HG03135 (cell line): Measurements from ENCODE around the gene MYORG.
A peak's percentile ranks its signal among the peaks of the same experiment; 100 is the strongest.

Source experiments
- ATAC-seq: cut with Tn5 transposase; IDR thresholded peaks from one replicate; pipeline ENCODE4 v1.9.1; 2021; ENCODE audit warnings: mild to moderate bottlenecking, moderate library complexity; ENCODE audit not compliant: unreplicated experiment

MYORG gene

GRCh38 chr9:34334916-34335315 is 41.8 kb downstream of the MYORG start:
- no peak for ATAC-seq

DNA sequence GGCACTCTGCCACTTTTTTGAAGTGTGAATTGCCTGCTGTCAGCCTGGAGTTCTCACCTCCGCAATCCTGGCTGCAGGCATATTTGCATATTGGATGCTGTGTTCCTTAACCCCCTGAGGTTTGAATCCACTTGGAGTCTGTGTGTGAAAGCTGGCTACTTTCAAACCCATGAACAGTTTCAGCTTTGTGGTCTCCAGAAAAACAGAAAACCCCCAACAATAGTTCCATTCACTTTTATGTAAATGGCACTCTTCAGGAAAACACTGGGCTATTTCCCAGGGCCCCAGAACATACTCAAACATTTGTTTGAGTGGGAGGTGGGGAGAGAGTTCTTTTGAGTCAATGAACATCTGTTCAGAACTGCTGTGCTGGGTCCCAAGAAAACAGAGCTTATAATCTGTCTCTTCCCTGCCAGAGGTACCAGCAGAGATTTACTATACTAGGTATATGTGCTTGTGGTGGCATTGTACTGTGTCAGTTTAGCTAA is 42.3 kb downstream of the MYORG start:
- no peak for ATAC-seq

DNA sequence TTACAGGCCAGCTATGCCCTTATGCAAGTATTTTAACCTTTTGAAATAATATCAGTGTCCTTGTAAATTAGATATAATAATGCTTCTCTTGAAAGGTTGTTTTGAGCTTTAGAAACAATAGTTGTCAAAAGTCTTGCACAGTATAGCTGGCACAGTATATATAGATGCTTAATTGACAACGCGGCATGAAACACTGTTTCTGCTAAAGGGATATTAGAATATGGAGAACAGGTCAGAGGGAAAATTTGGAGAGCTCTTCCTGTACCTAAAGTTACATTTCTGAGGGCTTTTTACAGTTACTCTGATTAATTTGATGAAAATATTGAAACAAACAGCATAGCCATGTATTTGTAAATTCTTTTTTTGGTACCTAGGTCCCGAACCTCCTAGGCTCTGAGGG is 42.9 kb downstream of the MYORG start:
- no peak for ATAC-seq

DNA sequence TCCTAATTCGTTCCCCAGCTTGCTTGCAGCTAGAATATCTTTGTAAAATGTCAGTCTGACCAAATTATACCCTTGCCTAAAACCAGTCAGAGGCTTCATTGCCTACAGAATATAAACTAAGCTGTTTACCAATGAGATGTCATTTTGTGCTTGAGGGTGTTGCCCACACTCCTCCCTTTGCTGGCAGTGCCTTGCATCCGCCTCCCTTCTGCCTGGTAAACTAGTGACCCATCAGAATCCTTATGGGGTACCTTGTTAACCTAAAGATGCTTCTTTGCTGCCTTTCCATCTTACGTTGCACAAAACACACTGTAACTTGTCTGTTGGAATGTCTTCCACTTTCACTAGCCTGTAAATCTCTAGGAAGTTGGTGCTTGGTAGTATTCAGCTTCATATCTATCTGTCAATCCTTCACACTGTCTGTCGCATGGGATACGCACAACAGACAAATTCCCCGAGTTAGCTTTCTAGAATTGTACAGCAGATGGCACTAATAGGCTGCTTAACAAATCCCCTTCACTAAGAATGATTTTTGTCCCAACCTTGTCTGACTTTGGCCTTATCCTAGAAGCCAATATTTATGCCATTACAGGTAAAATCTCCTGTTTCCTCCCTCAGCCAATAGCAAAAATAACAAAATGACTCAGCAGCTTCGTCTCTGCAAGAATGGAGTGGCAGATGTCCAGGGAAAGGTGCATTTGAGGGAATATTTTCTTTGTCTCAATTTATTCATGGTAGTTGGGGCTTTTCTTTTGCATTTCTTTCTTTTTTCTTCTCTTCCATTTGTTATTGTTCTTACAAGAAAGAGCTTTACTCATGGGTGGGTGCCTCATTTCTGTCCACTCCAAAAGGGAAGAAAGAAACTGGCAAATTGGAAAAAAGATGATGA is 44.4 kb downstream of the MYORG start:
- no peak for ATAC-seq

DNA sequence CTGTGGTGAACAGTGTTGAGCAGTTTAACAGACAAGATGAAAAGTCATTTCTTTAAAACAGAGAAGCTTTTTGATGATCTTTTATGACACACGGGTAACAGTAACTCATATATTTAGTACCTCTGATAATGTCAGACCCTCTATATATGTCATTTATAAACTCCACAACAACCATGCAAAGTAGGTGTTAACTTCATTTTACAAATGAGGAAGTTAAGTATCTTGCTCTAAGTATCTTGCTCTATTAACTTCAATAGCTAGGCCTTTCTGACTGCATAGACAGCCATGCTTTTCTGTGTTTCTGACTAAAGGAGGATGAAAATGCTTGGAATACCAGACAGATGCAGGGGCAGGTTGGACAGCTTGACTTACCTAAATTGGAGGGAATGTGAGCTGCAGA is 45.5 kb downstream of the MYORG start:
- no peak for ATAC-seq

- peak; percentile 93 for ATAC-seq
These were observed 47.5 kb downstream of the MYORG start, which contains the start of the genes KIF24 and NUDT2 for GRCh38 chr9:34328987-34329832. Gene KIF24 (minus strand): TSS chr9:34329268. CDS start chr9:34311346, 17,922 bp downstream. Gene NUDT2 (plus strand): TSS chr9:34329569. CDS start chr9:34339040, 9,471 bp downstream.

DNA sequence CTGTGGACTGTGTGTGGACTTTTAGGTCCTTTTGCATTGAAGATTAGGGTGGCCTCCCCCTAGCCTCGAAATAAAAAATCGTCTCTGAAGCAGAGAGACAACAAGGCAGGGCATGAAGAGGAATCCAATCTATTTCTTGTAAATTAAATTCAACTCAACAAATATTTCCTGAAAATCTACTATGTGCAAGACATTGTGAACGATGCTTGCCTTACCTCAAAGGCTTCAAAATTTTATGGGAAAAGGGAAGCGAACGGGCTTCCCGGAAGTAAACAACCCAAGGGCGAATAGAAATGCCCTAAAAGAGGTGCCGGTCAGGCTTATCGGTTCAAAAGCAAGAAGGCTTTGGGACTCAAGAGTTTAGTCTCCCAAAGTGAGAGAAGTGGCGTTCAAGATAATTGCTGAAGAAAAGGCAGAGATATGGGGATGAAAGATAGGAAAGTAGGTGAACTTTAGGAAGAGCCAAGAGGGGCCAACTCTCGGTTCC is 48.2 kb downstream of the MYORG start:
- no peak for ATAC-seq

GRCh38 chr9:34326690-34327089 is 50.0 kb downstream of the MYORG start:
- no peak for ATAC-seq

DNA sequence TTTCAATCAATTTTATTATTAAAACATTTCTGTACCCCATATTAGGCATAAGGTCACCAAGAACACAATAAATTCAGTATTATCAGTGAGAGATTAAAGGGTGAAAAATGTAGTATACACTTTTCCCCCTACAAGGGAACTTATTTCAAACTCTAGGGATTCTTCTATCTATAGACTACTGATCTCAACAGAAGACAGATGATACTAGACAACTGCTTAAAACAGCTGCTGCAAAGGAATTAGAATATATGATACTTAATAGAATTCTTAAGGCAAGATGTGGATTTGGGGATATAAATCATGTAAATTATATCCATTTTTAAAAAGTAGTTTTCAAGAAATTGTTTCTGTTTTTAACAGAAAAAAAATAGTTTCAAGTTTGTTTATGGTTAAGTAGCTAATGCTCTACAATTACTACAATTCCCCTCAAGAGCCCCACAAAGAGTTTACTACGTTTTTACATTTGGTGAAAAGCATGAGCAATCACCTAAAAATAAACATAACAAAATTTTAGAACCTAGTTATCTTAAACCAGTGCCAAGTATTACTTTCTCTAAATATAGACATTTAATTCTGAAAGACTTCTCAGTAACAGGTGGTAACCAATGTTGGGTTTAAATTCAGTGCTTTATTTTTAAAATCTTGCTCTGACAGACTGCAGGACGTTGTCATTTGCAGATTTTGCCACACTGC is 53.7 kb downstream of the MYORG start:
- ATAC-seq: no peak

DNA sequence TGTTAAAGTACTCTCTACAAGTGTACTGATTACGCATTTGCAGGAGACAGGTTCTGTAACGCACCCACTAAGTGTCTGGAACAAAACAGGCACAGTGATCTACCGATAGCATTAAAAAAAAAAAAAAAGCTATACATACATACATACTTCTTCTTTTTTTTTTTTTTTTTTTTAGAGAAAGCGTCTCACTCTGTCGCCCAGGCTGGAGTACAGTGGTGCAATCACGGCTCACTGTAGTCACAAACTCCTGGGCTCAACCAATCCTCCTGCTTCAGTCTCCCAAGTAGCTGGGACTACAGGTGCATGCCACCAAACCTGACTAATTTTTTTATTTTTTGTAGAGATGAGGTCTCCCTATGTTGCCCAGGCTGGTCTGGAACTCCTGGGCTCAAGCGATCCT is 55.2 kb downstream of the MYORG start:
- no peak for ATAC-seq

DNA sequence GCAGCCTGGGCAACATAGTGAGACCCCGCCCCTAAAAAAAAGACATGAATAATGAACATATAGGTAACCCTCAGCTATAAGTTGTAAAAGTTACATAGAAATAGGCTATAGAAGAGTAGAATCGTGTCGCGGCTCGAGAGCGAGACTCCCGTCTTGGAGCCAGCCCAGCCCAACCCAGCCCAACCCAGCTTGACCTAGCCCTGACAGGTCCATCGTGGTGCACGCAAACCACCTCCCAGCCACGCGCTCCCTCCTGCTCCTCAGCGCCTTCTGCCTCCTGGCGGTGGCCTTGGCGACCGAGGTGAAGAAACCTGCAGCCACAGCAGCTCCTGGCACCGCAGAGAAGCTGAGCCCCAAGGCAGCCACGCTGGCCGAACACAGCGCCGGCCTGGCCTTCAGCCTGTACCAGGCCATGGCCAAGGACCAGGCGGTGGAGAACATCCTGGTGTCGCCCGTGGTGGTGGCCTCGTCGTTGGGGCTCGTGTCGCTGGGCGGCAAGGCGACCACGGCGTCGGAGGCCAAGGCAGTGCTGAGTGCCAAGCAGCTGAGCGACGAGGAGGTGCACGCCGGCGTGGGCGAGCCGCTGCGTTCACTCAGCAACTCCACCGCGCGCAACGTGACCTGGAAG is 58.4 kb downstream of the MYORG start:
- ATAC-seq: no peak

- ATAC-seq: no peak
These were observed 59.3 kb downstream of the MYORG start for GRCh38 chr9:34317436-34317835.
